Astrocyte (in vitro differentiated cells and primary cell): Measurements from ENCODE around the gene NEK7. TPM values are rescaled to one million over a fixed set of nuclear protein-coding genes. Genes with fewer than 3 reads are reported as not detected.
"Not testable (repeated sequence)": the region's sequence is repeated elsewhere in the genome, so short reads cannot be mapped to it uniquely, and the experiment has no call there.

Experiments used
- DNase-seq: peaks from one replicate; pipeline ENCODE4 v3.0.0-alpha.2; 2010; ENCODE audit warnings: low read depth
- FAIRE-seq: peaks from 2 replicates; lab custom pipeline; 2011; peaks lifted over from hg19 to GRCh38; lab: Jason Lieb, UNC
- H2AFZ ChIP-seq: 2 replicates; pipeline ENCODE4 v1.6.0; 2012; ENCODE audit warnings: low read depth, low read length, inconsistent platforms
- H3K27ac ChIP-seq: 2 replicates; pipeline ENCODE4 v1.5.1; 2011; ENCODE audit warnings: low read depth, low read length, inconsistent platforms
- H3K27me3 ChIP-seq: 2 replicates; pipeline ENCODE4 v1.6.0; 2011; ENCODE audit warnings: low read length, inconsistent platforms; ENCODE audit not compliant: insufficient read depth
- H3K36me3 ChIP-seq: 2 replicates; pipeline ENCODE4 v1.5.1; 2011; ENCODE audit warnings: low read length, inconsistent platforms; ENCODE audit not compliant: insufficient read depth
- H3K4me1 ChIP-seq: 2 replicates; pipeline ENCODE4 v1.5.1; 2011; ENCODE audit warnings: low read length, inconsistent platforms; ENCODE audit not compliant: insufficient read depth
- H3K4me2 ChIP-seq: 2 replicates; pipeline ENCODE4 v1.6.0; 2012; ENCODE audit warnings: low read length, inconsistent platforms
- H3K4me3 ChIP-seq: 2 replicates; pipeline ENCODE4 v1.5.1; 2011; ENCODE audit warnings: low read depth, mild to moderate bottlenecking, low read length, inconsistent platforms; ENCODE audit not compliant: insufficient read depth
- H3K79me2 ChIP-seq: 2 replicates; pipeline ENCODE4 v1.6.0; 2012; ENCODE audit warnings: mild to moderate bottlenecking, low read length, inconsistent platforms; ENCODE audit not compliant: insufficient read depth
- H3K9ac ChIP-seq: 2 replicates; pipeline ENCODE4 v1.6.0; 2012; ENCODE audit warnings: mild to moderate bottlenecking, low read length, inconsistent platforms
- H3K9me3 ChIP-seq: 2 replicates; pipeline ENCODE4 v1.5.1; 2012; ENCODE audit warnings: low read depth, mild to moderate bottlenecking, low read length, inconsistent platforms; ENCODE audit not compliant: insufficient read depth
- H4K20me1 ChIP-seq: 2 replicates; pipeline ENCODE4 v1.6.0; 2012; ENCODE audit warnings: low read length, inconsistent platforms; ENCODE audit not compliant: insufficient read depth
- H3K27ac Mint-ChIP-seq: one replicate; pipeline ENCODE4 v1.8.0; 2021; ENCODE audit warnings: mild to moderate bottlenecking, mixed read lengths; ENCODE audit not compliant: unreplicated experiment
- H3K27me3 Mint-ChIP-seq: one replicate; pipeline ENCODE4 v1.8.0; 2021; ENCODE audit warnings: low read depth, mixed read lengths; ENCODE audit not compliant: unreplicated experiment
- H3K36me3 Mint-ChIP-seq: one replicate; pipeline ENCODE4 v1.8.0; 2021; ENCODE audit warnings: low read depth, mixed read lengths; ENCODE audit not compliant: unreplicated experiment
- H3K4me1 Mint-ChIP-seq: one replicate; pipeline ENCODE4 v1.8.0; 2021; ENCODE audit warnings: low read depth, mixed read lengths; ENCODE audit not compliant: unreplicated experiment
- H3K4me3 Mint-ChIP-seq: one replicate; pipeline ENCODE4 v1.8.0; 2021; ENCODE audit warnings: mild to moderate bottlenecking, moderate library complexity, mixed read lengths; ENCODE audit not compliant: unreplicated experiment
- H3K9me3 Mint-ChIP-seq: one replicate; pipeline ENCODE4 v1.8.0; 2021; ENCODE audit warnings: mild to moderate bottlenecking, mixed read lengths; ENCODE audit not compliant: unreplicated experiment
- CTCF ChIP-seq: IDR thresholded peaks from 2 replicates; pipeline ENCODE4 v1.5.1; 2011; ENCODE audit warnings: low read depth, mild to moderate bottlenecking, inconsistent platforms, low read length, moderate library complexity; ENCODE audit not compliant: insufficient read depth
- EZH2 ChIP-seq: IDR thresholded peaks from 2 replicates; pipeline ENCODE4 v1.6.1; 2012; ENCODE audit warnings: mild to moderate bottlenecking, low read length, inconsistent platforms; ENCODE audit not compliant: insufficient read depth
- total RNA-seq: library from RNA; stranded (reverse); gene quantifications from 2 replicates; pipeline ENCODE4 v1.2.1, GENCODE V29; 2021

Gene NEK7
- total RNA-seq, 1 donor from 2014 or later = 125 TPM

GRCh38 chr1:198187973-198188588 is 31.3 kb downstream of the NEK7 start:
- H3K4me1 Mint-ChIP-seq = peaks cover 40% of the 10 kb centered on the region
- no peak overlapping the region for H3K27ac Mint-ChIP-seq
- Histone ChIP-seq H3K4me3 (no peak overlapping the region), H3K27ac (no peak overlapping the region), H3K9me3 (no peaks in the 10 kb centered on the region), H3K27me3 (no peaks in the 10 kb centered on the region), H3K4me2 (peak overlapping the region; percentile 20), H3K9ac (no peak overlapping the region), H3K4me1 (peaks cover 11% of the 10 kb centered on the region), H4K20me1 (peaks cover 83% of the 10 kb centered on the region), H3K79me2 (peaks cover 99% of the 10 kb centered on the region), H3K36me3 (no peaks in the 10 kb centered on the region), H2AFZ (no peak overlapping the region)
- TF ChIP-seq CTCF (no peak), EZH2 (no peak)
- no peak overlapping the region for H3K4me3 Mint-ChIP-seq
- H3K36me3 Mint-ChIP-seq = no peaks in the 10 kb centered on the region
- H3K9me3 Mint-ChIP-seq = no peaks in the 10 kb centered on the region
- no peaks in the 10 kb centered on the region for H3K27me3 Mint-ChIP-seq
- no peak for DNase-seq
- no peak for FAIRE-seq

GRCh38 chr1:198191117-198191516 is 34.3 kb downstream of the NEK7 start:
- Mint-ChIP-seq H3K27ac (no peak overlapping the region), H3K27me3 (no peaks in the 10 kb centered on the region), H3K4me1 (peaks cover 39% of the 10 kb centered on the region), H3K9me3 (no peaks in the 10 kb centered on the region), H3K36me3 (no peaks in the 10 kb centered on the region), H3K4me3 (no peak overlapping the region)
- H3K4me1 ChIP-seq = peaks cover 11% of the 10 kb centered on the region
- no peak overlapping the region for H3K9ac ChIP-seq
- H3K27ac ChIP-seq = no peak overlapping the region
- DNase-seq = no peak
- no peak overlapping the region for H2AFZ ChIP-seq
- no peak overlapping the region for H3K4me2 ChIP-seq
- H3K27me3 ChIP-seq = no peaks in the 10 kb centered on the region
- H3K36me3 ChIP-seq = no peaks in the 10 kb centered on the region
- H4K20me1 ChIP-seq = peaks cover 85% of the 10 kb centered on the region
- H3K9me3 ChIP-seq = no peaks in the 10 kb centered on the region
- no peak overlapping the region for H3K4me3 ChIP-seq
- FAIRE-seq = no peak
- TF ChIP-seq CTCF (no peak), EZH2 (no peak)
- peaks cover 99% of the 10 kb centered on the region for H3K79me2 ChIP-seq

GRCh38 chr1:198193871-198194270 is 37.1 kb downstream of the NEK7 start:
- H3K27ac ChIP-seq, H3K4me1 ChIP-seq, H3K9me3 ChIP-seq, H3K27me3 Mint-ChIP-seq, FAIRE-seq, H3K36me3 ChIP-seq, H3K27ac Mint-ChIP-seq, H3K27me3 ChIP-seq, H3K9ac ChIP-seq, H3K4me3 ChIP-seq, DNase-seq, H3K4me2 ChIP-seq, H2AFZ ChIP-seq, H3K4me3 Mint-ChIP-seq, H3K9me3 Mint-ChIP-seq, H3K36me3 Mint-ChIP-seq: not testable (repeated sequence)
- H4K20me1 ChIP-seq = peaks cover 85% of the 10 kb centered on the region
- peaks cover 23% of the 10 kb centered on the region for H3K4me1 Mint-ChIP-seq
- H3K79me2 ChIP-seq = peaks cover 99% of the 10 kb centered on the region
